Upper lobe of right lung (tissue), 1 donor: Measurements from ENCODE around the gene FLAD1. TPM values are rescaled to one million over a fixed set of nuclear protein-coding genes. Genes with fewer than 3 reads are reported as not detected.

Experiments used
- ATAC-seq: fragments of 200-7000 bp; cut with Tn5 transposase; one replicate; pipeline ENCODE4 v1.9.1; 2020; ENCODE audit warnings: mild to moderate bottlenecking, moderate library complexity
- DNase-seq: peaks from one replicate; pipeline ENCODE4 v3.0.0-alpha.2; 2020
- H3K27ac ChIP-seq: fragments of 200-600 bp; one replicate; pipeline ENCODE4 v1.8.0; 2022
- H3K27me3 ChIP-seq: fragments of 200-600 bp; one replicate; pipeline ENCODE4 v1.8.0; 2022; ENCODE audit warnings: mild to moderate bottlenecking
- H3K36me3 ChIP-seq: fragments of 200-600 bp; one replicate; pipeline ENCODE4 v1.8.0; 2022
- H3K4me1 ChIP-seq: fragments of 200-600 bp; one replicate; pipeline ENCODE4 v1.8.0; 2022
- H3K4me3 ChIP-seq: fragments of 200-600 bp; one replicate; pipeline ENCODE4 v1.8.0; 2022; ENCODE audit warnings: mild to moderate bottlenecking
- H3K9me3 ChIP-seq: fragments of 200-600 bp; one replicate; pipeline ENCODE4 v1.8.0; 2022
- intact Hi-C: fragments of 100-400 bp; cut with DNase I; formaldehyde crosslinking; loops from one replicate; pipeline ENCODE4 v1.11.0; 2022
- microRNA-seq: library from miRNA; unstranded; fragments of <30 nt; microRNA quantifications from one replicate; pipeline ENCODE4 v1.2.0, GENCODE V29; 2020; ENCODE audit warnings: borderline microRNAs expressed
- total RNA-seq: library from RNA; stranded (reverse); fragmentation: NEBNext Ultra II Directional; extraction: Animal tissue kit (Norgen Biotek cat#: 25700); gene quantifications from one replicate; pipeline ENCODE4 v1.2.1, GENCODE V29; 2021
- TF ChIP-seq, protein P1 (sequence below): fragments of 200-600 bp; IDR thresholded peaks from one replicate; pipeline ENCODE4 v1.8.0; 2022; ENCODE audit warnings: antibody characterized with exemption
- donor health status: DM: no; HTN: yes; CAD: no; lungs with severe emphysema.

Gene FLAD1
- total RNA-seq, 1 donor from 2014 or later = 29.0 TPM

DNA sequence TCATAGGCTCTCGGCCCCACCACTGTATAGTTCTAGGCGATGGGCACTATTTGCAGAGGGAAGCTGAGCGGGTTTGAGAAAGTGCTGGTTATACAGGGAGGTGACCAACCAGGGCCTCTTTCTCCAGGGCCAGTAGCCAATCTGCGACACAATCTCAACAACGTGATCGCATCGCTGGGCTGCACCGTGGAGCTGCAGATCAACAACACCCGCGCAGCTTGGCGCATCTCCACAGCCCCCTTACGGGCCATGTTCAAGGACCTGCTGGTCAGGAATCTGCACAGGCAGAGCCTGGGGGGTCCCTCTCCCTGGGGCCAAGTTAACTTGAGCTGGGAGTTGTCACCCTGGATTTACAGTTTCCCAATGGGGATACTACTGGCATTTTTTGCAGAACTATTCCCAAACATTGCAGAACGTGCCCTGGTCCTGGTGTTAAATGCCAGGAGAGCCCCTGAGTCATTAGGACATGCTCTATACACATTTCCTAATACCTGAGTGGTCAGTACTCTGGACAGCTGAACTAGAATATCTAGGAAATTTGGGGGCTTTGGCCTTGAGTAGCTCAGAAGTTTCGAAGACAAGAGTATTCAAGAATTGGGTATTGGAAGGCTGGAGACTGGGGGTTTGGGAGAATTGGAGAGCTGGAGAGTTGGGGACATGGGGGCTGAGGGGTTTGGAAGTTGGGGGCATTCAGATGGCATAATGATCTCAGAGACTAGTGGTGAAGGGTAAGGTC lies 57.4 kb downstream of the FLAD1 start:
- no peak overlapping the region for H3K4me3 ChIP-seq
- no peak overlapping the region for H3K27ac ChIP-seq
- H3K4me1 ChIP-seq = peaks cover 15% of the 10 kb centered on the region
- ATAC-seq (no peak), DNase-seq (no peak)
- H3K27me3 ChIP-seq = no peaks in the 10 kb centered on the region
- no peaks in the 10 kb centered on the region for H3K9me3 ChIP-seq
- intact Hi-C loops = no loop called here
- TF ChIP-seq, protein P1, sequence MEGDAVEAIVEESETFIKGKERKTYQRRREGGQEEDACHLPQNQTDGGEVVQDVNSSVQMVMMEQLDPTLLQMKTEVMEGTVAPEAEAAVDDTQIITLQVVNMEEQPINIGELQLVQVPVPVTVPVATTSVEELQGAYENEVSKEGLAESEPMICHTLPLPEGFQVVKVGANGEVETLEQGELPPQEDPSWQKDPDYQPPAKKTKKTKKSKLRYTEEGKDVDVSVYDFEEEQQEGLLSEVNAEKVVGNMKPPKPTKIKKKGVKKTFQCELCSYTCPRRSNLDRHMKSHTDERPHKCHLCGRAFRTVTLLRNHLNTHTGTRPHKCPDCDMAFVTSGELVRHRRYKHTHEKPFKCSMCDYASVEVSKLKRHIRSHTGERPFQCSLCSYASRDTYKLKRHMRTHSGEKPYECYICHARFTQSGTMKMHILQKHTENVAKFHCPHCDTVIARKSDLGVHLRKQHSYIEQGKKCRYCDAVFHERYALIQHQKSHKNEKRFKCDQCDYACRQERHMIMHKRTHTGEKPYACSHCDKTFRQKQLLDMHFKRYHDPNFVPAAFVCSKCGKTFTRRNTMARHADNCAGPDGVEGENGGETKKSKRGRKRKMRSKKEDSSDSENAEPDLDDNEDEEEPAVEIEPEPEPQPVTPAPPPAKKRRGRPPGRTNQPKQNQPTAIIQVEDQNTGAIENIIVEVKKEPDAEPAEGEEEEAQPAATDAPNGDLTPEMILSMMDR = no peak
- H3K36me3 ChIP-seq = no peaks in the 10 kb centered on the region

Small RNA genes within 50 kb of the gene (microRNA-seq; reads per million reads assigned to microRNA genes)
- gene MIR4258 = not detected

Other genes with a start within 250 kb of the FLAD1 start
- gene KCNN3, start 113.1 kb upstream of the FLAD1 start, total RNA-seq = 7.6 TPM
- 38.4 TPM for gene PMVK, start 46.6 kb upstream of the FLAD1 start, total RNA-seq
- 75.7 TPM for gene PBXIP1, start 27.2 kb upstream of the FLAD1 start, total RNA-seq
- 27.0 TPM for gene PYGO2, start 21.6 kb upstream of the FLAD1 start, total RNA-seq
- 120 TPM for gene SHC1, start 12.6 kb upstream of the FLAD1 start, total RNA-seq
- 27.0 TPM for gene CKS1B, start 8.7 kb upstream of the FLAD1 start, total RNA-seq
- not detected for gene LENEP, start 10.2 kb downstream of the FLAD1 start, total RNA-seq
- gene ZBTB7B, start 19.5 kb downstream of the FLAD1 start, total RNA-seq = 80.4 TPM
- gene DCST2, start 50.4 kb downstream of the FLAD1 start, total RNA-seq = 1.5 TPM
- not detected for gene DCST1, start 50.5 kb downstream of the FLAD1 start, total RNA-seq
- 163 TPM for gene ADAM15, start 68.0 kb downstream of the FLAD1 start, total RNA-seq
- 5.3 TPM for gene EFNA4, start 80.4 kb downstream of the FLAD1 start, total RNA-seq
- gene EFNA3, start 95.5 kb downstream of the FLAD1 start, total RNA-seq = 1.0 TPM
- gene EFNA1, start 144.5 kb downstream of the FLAD1 start, total RNA-seq = 178 TPM
- gene SLC50A1, start 152.5 kb downstream of the FLAD1 start, total RNA-seq = 44.7 TPM
- 71.1 TPM for gene DPM3, start 157.2 kb downstream of the FLAD1 start, total RNA-seq
- gene KRTCAP2, start 190.0 kb downstream of the FLAD1 start, total RNA-seq = 130 TPM
- 0.43 TPM for gene TRIM46, start 190.5 kb downstream of the FLAD1 start, total RNA-seq
- gene THBS3, start 224.6 kb downstream of the FLAD1 start, total RNA-seq = 24.9 TPM
- 28.4 TPM for gene MTX1, start 225.4 kb downstream of the FLAD1 start, total RNA-seq